ENCODE data around the gene LRIG1.

LRIG1 gene

GRCh38 chr3:66432767-66433521 lies 67.9 kb downstream of the LRIG1 start:
- Histone ChIP-seq H3F3A (ENCODE audit: insufficient read depth, low read length) (no peaks in the 10 kb centered on the region), H3K4me3 (ENCODE audit: low read length) (no peak overlapping the region), H3K4me1 (ENCODE audit: low read length) (no peaks in the 10 kb centered on the region), H4K20me1 (ENCODE audit: insufficient read depth, low read length) (0 out of 2 replicates have a peak, but pooled peaks cover 5% of the 10 kb centered on the region), H3K27me3 (replicated peaks; ENCODE audit: insufficient read depth, low read length) (no peaks in the 10 kb centered on the region), H3K9ac (ENCODE audit: low read length) (no peak overlapping the region), H2AFZ (ENCODE audit: low read length) (no peak overlapping the region), H3K79me2 (ENCODE audit: low read length) (peaks cover 96% of the 10 kb centered on the region), H3K27ac (ENCODE audit: low read length) (no peak overlapping the region), H3K9me2 (replicated peaks; ENCODE audit: insufficient read depth, low read length) (no peaks in the 10 kb centered on the region), H3K4me2 (ENCODE audit: low read depth, low read length) (no peak overlapping the region), H3K9me3 (replicated peaks; ENCODE audit: insufficient read depth, low read length) (no peaks in the 10 kb centered on the region), H3K36me3 (replicated peaks; ENCODE audit: insufficient read depth, low read length) (no peaks in the 10 kb centered on the region)
- DNase-seq = no peak
- TF ChIP-seq CTCF (IDR thresholded peaks at IDR 0.05; ENCODE audit: low read length) (no peak), EZH2phosphoT487 (IDR thresholded peaks at IDR 0.05; ENCODE audit: low read length) (no peak), EZH2 (optimal IDR thresholded peaks at IDR 0.05; ENCODE audit: low read depth, low read length) (no peak)

- no peak overlapping the region for H3K27ac ChIP-seq (ENCODE audit: low read length)
- TF ChIP-seq CTCF (IDR thresholded peaks at IDR 0.05; ENCODE audit: low read length) = no peak
- TF ChIP-seq EZH2 (optimal IDR thresholded peaks at IDR 0.05; ENCODE audit: low read depth, low read length) = no peak
- TF ChIP-seq EZH2phosphoT487 (IDR thresholded peaks at IDR 0.05; ENCODE audit: low read length) = no peak
- no peaks in the 10 kb centered on the region for H3K9me3 ChIP-seq (replicated peaks; ENCODE audit: insufficient read depth, low read length)
- H3K79me2 ChIP-seq (ENCODE audit: low read length) = peaks cover 96% of the 10 kb centered on the region
- no peaks in the 10 kb centered on the region for H3K36me3 ChIP-seq (replicated peaks; ENCODE audit: insufficient read depth, low read length)
- H3K4me2 ChIP-seq (ENCODE audit: low read depth, low read length) = no peak overlapping the region
- H3K4me1 ChIP-seq (ENCODE audit: low read length) = no peaks in the 10 kb centered on the region
- H3K9ac ChIP-seq (ENCODE audit: low read length) = no peak overlapping the region
- no peak overlapping the region for H2AFZ ChIP-seq (ENCODE audit: low read length)
- H4K20me1 ChIP-seq (ENCODE audit: insufficient read depth, low read length) = 0 out of 2 replicates have a peak, but pooled peaks cover 5% of the 10 kb centered on the region
- no peaks in the 10 kb centered on the region for H3F3A ChIP-seq (ENCODE audit: insufficient read depth, low read length)
- H3K4me3 ChIP-seq (ENCODE audit: low read length) = no peak overlapping the region
- H3K9me2 ChIP-seq (replicated peaks; ENCODE audit: insufficient read depth, low read length) = no peaks in the 10 kb centered on the region
- DNase-seq = no peak
- no peaks in the 10 kb centered on the region for H3K27me3 ChIP-seq (replicated peaks; ENCODE audit: insufficient read depth, low read length)
Measured at GRCh38 chr3:66432041-66432766, 68.6 kb downstream of the LRIG1 start.

- H3K4me1 ChIP-seq (ENCODE audit: low read length) = no peaks in the 10 kb centered on the region; the same call in 1 of the 2 replicates
Measured at GRCh38 chr3:66431494-66431893, 69.3 kb downstream of the LRIG1 start.

More at GRCh38 chr3:66431494-66431893, 69.3 kb downstream of the LRIG1 start:
- TF ChIP-seq CTCF (IDR thresholded peaks at IDR 0.05; ENCODE audit: low read length) (no peak), EZH2 (optimal IDR thresholded peaks at IDR 0.05; ENCODE audit: low read depth, low read length) (no peak), EZH2phosphoT487 (IDR thresholded peaks at IDR 0.05; ENCODE audit: low read length) (no peak)
- H3K27me3 ChIP-seq (replicated peaks; ENCODE audit: insufficient read depth, low read length) = no peaks in the 10 kb centered on the region
- 0 out of 2 replicates have a peak, but pooled peaks cover 5% of the 10 kb centered on the region for H4K20me1 ChIP-seq (ENCODE audit: insufficient read depth, low read length)
- H3K79me2 ChIP-seq (ENCODE audit: low read length) = peaks cover 98% of the 10 kb centered on the region
- H3K36me3 ChIP-seq (replicated peaks; ENCODE audit: insufficient read depth, low read length) = no peaks in the 10 kb centered on the region
- H3K27ac ChIP-seq (ENCODE audit: low read length) = no peak overlapping the region
- no peaks in the 10 kb centered on the region for H3F3A ChIP-seq (ENCODE audit: insufficient read depth, low read length)
- H3K9ac ChIP-seq (ENCODE audit: low read length) = no peak overlapping the region
- no peak overlapping the region for H3K4me2 ChIP-seq (ENCODE audit: low read depth, low read length)
- no peak overlapping the region for H2AFZ ChIP-seq (ENCODE audit: low read length)
- no peak for DNase-seq
- H3K9me3 ChIP-seq (replicated peaks; ENCODE audit: insufficient read depth, low read length) = no peaks in the 10 kb centered on the region
- no peak overlapping the region for H3K4me3 ChIP-seq (ENCODE audit: low read length)
- H3K9me2 ChIP-seq (replicated peaks; ENCODE audit: insufficient read depth, low read length) = no peaks in the 10 kb centered on the region

Data from MM.1S (cell line).